ENCODE data around the gene EPB41L2.

Gene EPB41L2

GRCh38 chr6:130907687-130908086, 155.4 kb downstream of the EPB41L2 start:
- no peak for DNase-seq (ENCODE audit: low read depth)
- no peak for TF ChIP-seq CTCF (IDR thresholded peaks at IDR 0.05; ENCODE audit: insufficient read depth, low read depth, low read length, missing control alignments)
- no peak overlapping the region for H3K4me3 ChIP-seq (ENCODE audit: low read length)

- no peak overlapping the region for H3K4me3 ChIP-seq (ENCODE audit: low read length)
- DNase-seq (ENCODE audit: low read depth) = peak; percentile 36
- no peak for TF ChIP-seq CTCF (IDR thresholded peaks at IDR 0.05; ENCODE audit: insufficient read depth, low read depth, low read length, missing control alignments)
Measured at GRCh38 chr6:130906736-130907381, 156.2 kb downstream of the EPB41L2 start.

GRCh38 chr6:130903602-130904001, 159.4 kb downstream of the EPB41L2 start:
- no peak overlapping the region for H3K4me3 ChIP-seq (ENCODE audit: low read length)
- no peak for TF ChIP-seq CTCF (IDR thresholded peaks at IDR 0.05; ENCODE audit: insufficient read depth, low read depth, low read length, missing control alignments)
- no peak for DNase-seq (ENCODE audit: low read depth)

GRCh38 chr6:130903007-130903406, 160.0 kb downstream of the EPB41L2 start:
- H3K4me3 ChIP-seq (ENCODE audit: low read length) = no peak overlapping the region
- no peak for DNase-seq (ENCODE audit: low read depth)
- TF ChIP-seq CTCF (IDR thresholded peaks at IDR 0.05; ENCODE audit: insufficient read depth, low read depth, low read length, missing control alignments) = no peak

GRCh38 chr6:130900913-130901312, 162.1 kb downstream of the EPB41L2 start:
- DNase-seq (ENCODE audit: low read depth) = peak; percentile 52
- H3K4me3 ChIP-seq (ENCODE audit: low read length) = no peak overlapping the region
- no peak for TF ChIP-seq CTCF (IDR thresholded peaks at IDR 0.05; ENCODE audit: insufficient read depth, low read depth, low read length, missing control alignments)

GRCh38 chr6:130896249-130896648, 166.8 kb downstream of the EPB41L2 start:
- no peak overlapping the region for H3K4me3 ChIP-seq (ENCODE audit: low read length)
- DNase-seq (ENCODE audit: low read depth) = no peak
- no peak for TF ChIP-seq CTCF (IDR thresholded peaks at IDR 0.05; ENCODE audit: insufficient read depth, low read depth, low read length, missing control alignments)

GRCh38 chr6:130895516-130895915, 167.5 kb downstream of the EPB41L2 start:
- no peak for TF ChIP-seq CTCF (IDR thresholded peaks at IDR 0.05; ENCODE audit: insufficient read depth, low read depth, low read length, missing control alignments)
- H3K4me3 ChIP-seq (ENCODE audit: low read length) = no peak overlapping the region
- no peak for DNase-seq (ENCODE audit: low read depth)

Measured in epithelial cell of esophagus (primary cell).